Prostate gland (tissue), 2 donors: Measurements from ENCODE around the gene AIFM2. TPM values are rescaled to one million over a fixed set of nuclear protein-coding genes. Genes with fewer than 3 reads are reported as not detected.

ENCODE experiments used
- DNase-seq: peaks from one replicate; pipeline ENCODE4 v3.0.0-alpha.2; 2019; ENCODE audit warnings: low spot score
- H3K27ac ChIP-seq, 2 donors: fragments of 200-600 bp; sonication (generic); 2 replicates each; pipeline ENCODE4 v1.5.1; 2017 to 2019
- H3K27me3 ChIP-seq: fragments of 200-600 bp; sonication (generic); replicated peaks from 2 replicates; pipeline ENCODE4 v1.5.1; 2019; ENCODE audit not compliant: insufficient read depth
- H3K36me3 ChIP-seq, 2 donors: fragments of 200-600 bp; sonication (generic); 1 replicate in 1 of 2; 2 replicates in 1 of 2; pipeline versions ENCODE4 v1.5.1 to v1.8.1; 2017 to 2019
- H3K4me1 ChIP-seq: fragments of 200-600 bp; sonication (generic); replicated peaks from 2 replicates; pipeline ENCODE4 v1.5.1; 2019
- H3K4me3 ChIP-seq, 2 donors: fragments of 200-600 bp; sonication (generic); 2 replicates each; pipeline ENCODE4 v1.5.1; 2017 to 2019
- H3K9me3 ChIP-seq: fragments of 200-600 bp; sonication (generic); 2 replicates; pipeline ENCODE4 v1.5.1; 2017
- CTCF ChIP-seq, 4 experiments: fragments of 200-600 bp in 2 of 4; fragments of 450-650 bp in 2 of 4; sonication (generic) in 2 of 4; IDR thresholded peaks; 1 replicate in 3 of 4; 2 replicates in 1 of 4; pipeline ENCODE4 v1.5.1; 2016 to 2019; ENCODE audit warnings: antibody characterized with exemption in 4 of 4, mild to moderate bottlenecking in 2 of 4, moderate library complexity in 2 of 4
- POLR2A ChIP-seq: fragments of 450-650 bp; IDR thresholded peaks from one replicate; pipeline ENCODE4 v1.6.1; 2016; ENCODE audit warnings: antibody characterized with exemption, mild to moderate bottlenecking
- POLR2AphosphoS5 ChIP-seq: sonication (generic); formaldehyde crosslinking; IDR thresholded peaks from one replicate; pipeline ENCODE4 v1.6.1; 2017; ENCODE audit warnings: antibody characterized with exemption
- WGBS: methylation state at CpG from one replicate; pipeline ENCODE4 v1.1.5; 2018; 5-methylcytosine and 5-hydroxymethylcytosine counted together
- intact Hi-C: fragments of 100-400 bp; cut with DNase I; formaldehyde crosslinking; loops from one replicate; pipeline ENCODE4 v1.14.2; 2022
- total RNA-seq, 2 donors: library from RNA; depleted of rRNA; stranded (reverse); fragments of >200 nt; gene quantifications; one replicate each; pipeline ENCODE4 v1.1.0, GENCODE V29; 2016

The AIFM2 gene
- total RNA-seq, 2 donors from 2014 or later: 10.7 to 12.2 TPM

- DNase-seq: no peak
- Histone ChIP-seq H3K4me3 (no peak overlapping the region), H3K4me1 (no peaks in the 10 kb centered on the region), H3K9me3 (no peaks in the 10 kb centered on the region), H3K27ac (no peak overlapping the region), H3K36me3 (no peaks in the 10 kb centered on the region), H3K27me3 (no peaks in the 10 kb centered on the region)
- intact Hi-C loops: no loop called here
- TF ChIP-seq POLR2A: no peak
- no peak for TF ChIP-seq POLR2AphosphoS5
- TF ChIP-seq CTCF (IDR thresholded peaks at IDR 0.05): no peak
- 86% methylated on average over 10 of the region's 10 CpGs for WGBS
Observed at GRCh38 chr10:70063418-70064098, 69.1 kb downstream of the AIFM2 start.

Other genes starting within 250 kb of the AIFM2 start
- 10 to 100 TPM; 23.1 to 59.5 TPM for gene MACROH2A2, start 80.0 kb downstream of the AIFM2 start, total RNA-seq
- 10 to 100 TPM; 18.2 to 32.4 TPM for gene TYSND1, start 13.9 kb upstream of the AIFM2 start, total RNA-seq
- gene SAR1A, start 37.7 kb upstream of the AIFM2 start, total RNA-seq: 10 to 100 TPM; 48.3 to 68.0 TPM
- gene PPA1, start 100.6 kb upstream of the AIFM2 start, total RNA-seq: 100 to 1,000 TPM in 1 of 2 donors, 10 to 100 TPM in 1; 79.4 to 109 TPM
- 1 to 10 TPM in 1 of 2 donors, under 1 TPM in 1; under 0.01 to 1.1 TPM for gene NPFFR1, start 151.2 kb upstream of the AIFM2 start, total RNA-seq
- gene LRRC20, start 249.8 kb upstream of the AIFM2 start, total RNA-seq: 10 to 100 TPM in 1 of 2 donors, 1 to 10 TPM in 1; 9.4 to 15.2 TPM